GM12878 (cell line): ENCODE measurements around the gene C4orf51. TPM values are rescaled to one million over a fixed set of nuclear protein-coding genes. Genes with fewer than 3 reads are reported as not detected.

Source experiments
- ATAC-seq: fragments of 200-7000 bp; cut with Tn5 transposase; 3 replicates; pipeline ENCODE4 v1.9.1; 2020; ENCODE audit warnings: mild to moderate bottlenecking, moderate library complexity
- Bru-seq: library from RNA; stranded (reverse); fragments of 400-500 nt; gene quantifications from one replicate; lab custom pipeline; 2021; lab: Mats Ljungman, UMichigan
- BruChase-seq, 2 experiments: library from RNA; stranded (reverse); fragments of 400-500 nt; gene quantifications; one replicate each; lab custom pipeline; 2021; lab: Mats Ljungman, UMichigan
- BruUV-seq: library from RNA; stranded (reverse); fragments of 400-500 nt; replicated peaks from 2 replicates; lab custom pipeline; 2021; lab: Mats Ljungman, UMichigan
- CTCF ChIA-PET: fragments of 300-600 bp; sonication (Branson Sonifier 250); formaldehyde crosslinking; extraction: SDS; loops from one replicate; lab custom pipeline; 2021; ENCODE audit warnings: inconsistent platforms; lab: Yijun Ruan, JAX
- POLR2A ChIA-PET: fragments of 350-600 bp; formaldehyde crosslinking; extraction: SDS; loops from one replicate; lab custom pipeline; 2021; ENCODE audit warnings: inconsistent platforms; lab: Charles Lee
- RAD21 ChIA-PET: fragments of 300-600 bp; sonication (Branson Sonifier 250); formaldehyde crosslinking; loops from one replicate; lab custom pipeline; 2023; ENCODE audit warnings: antibody characterized with exemption; ENCODE audit not compliant: unreplicated experiment; lab: Charles Lee
- SMC1A ChIA-PET: fragments of 300-600 bp; sonication (Branson Sonifier 250); formaldehyde crosslinking; loops from one replicate; lab custom pipeline; 2023; ENCODE audit not compliant: unreplicated experiment, uncharacterized antibody; lab: Charles Lee
- DNase-seq: peaks from one replicate; pipeline ENCODE4 v3.0.0-alpha.2; 2011; ENCODE audit warnings: low read depth, low spot score
- FAIRE-seq: peaks from 3 replicates; lab custom pipeline; 2011; peaks lifted over from hg19 to GRCh38; lab: Jason Lieb, UNC
- H2AFZ ChIP-seq: 2 replicates; pipeline ENCODE4 v1.6.0; 2011; ENCODE audit warnings: low read depth, low read length, control low read depth; ENCODE audit not compliant: control insufficient read depth
- H3K27ac ChIP-seq: 2 replicates; pipeline ENCODE4 v1.5.1; 2011; ENCODE audit warnings: control low read depth; ENCODE audit not compliant: control insufficient read depth, insufficient read depth
- H3K27me3 ChIP-seq, 2 experiments: replicated peaks in 1 of 2; 2 replicates each; pipeline versions ENCODE4 v1.6.0 to v1.6.1; 2011; ENCODE audit warnings: low read length in 1 of 2; ENCODE audit not compliant: control insufficient read depth in 2 of 2, insufficient read depth in 2 of 2
- H3K36me3 ChIP-seq, 2 experiments: 2 replicates each; pipeline ENCODE4 v1.5.1; 2011; ENCODE audit warnings: low read length in 1 of 2; ENCODE audit not compliant: control insufficient read depth in 2 of 2, insufficient read depth in 2 of 2
- H3K4me1 ChIP-seq: 2 replicates; pipeline ENCODE4 v1.6.1; 2011; ENCODE audit warnings: mild to moderate bottlenecking, low read length, moderate library complexity, mixed read lengths; ENCODE audit not compliant: control insufficient read depth, insufficient read depth
- H3K4me2 ChIP-seq: 2 replicates; pipeline ENCODE4 v1.6.0; 2011; ENCODE audit warnings: control low read depth; ENCODE audit not compliant: control insufficient read depth, insufficient read depth
- H3K4me3 ChIP-seq: fragments of 200-600 bp; sonication (generic); 2 replicates; pipeline ENCODE4 v1.5.1; 2016
- H3K79me2 ChIP-seq: 2 replicates; pipeline ENCODE4 v1.6.0; 2011; ENCODE audit warnings: low read length; ENCODE audit not compliant: control insufficient read depth, insufficient read depth
- H3K9ac ChIP-seq: 2 replicates; pipeline ENCODE4 v1.8.0; 2011; ENCODE audit warnings: low read length, control low read depth, mixed read lengths; ENCODE audit not compliant: control insufficient read depth, insufficient read depth
- H3K9me3 ChIP-seq: replicated peaks from 3 replicates; pipeline ENCODE4 v1.5.1; 2011; ENCODE audit warnings: mild to moderate bottlenecking, low read length; ENCODE audit not compliant: control insufficient read depth, insufficient read depth
- H4K20me1 ChIP-seq: 2 replicates; pipeline ENCODE4 v1.6.0; 2011; ENCODE audit not compliant: control insufficient read depth, insufficient read depth
- BHLHE40 ChIP-seq, 2 experiments: fragments of 450-650 bp in 1 of 2; IDR thresholded peaks; 2 replicates each; pipeline ENCODE4 v1.6.1; 2011 to 2017; ENCODE audit warnings: low read depth in 2 of 2, borderline replicate concordance in 1 of 2, improper control_type of control experiment in 1 of 2, low read length in 1 of 2, mild to moderate bottlenecking in 1 of 2
- E2F4 ChIP-seq: IDR thresholded peaks from 2 replicates; pipeline ENCODE4 v1.6.1; 2012; ENCODE audit warnings: low read depth, low read length, improper control_type of control experiment
- E4F1 ChIP-seq: fragments of 450-650 bp; IDR thresholded peaks from 2 replicates; pipeline ENCODE4 v1.6.1; 2018; ENCODE audit warnings: borderline replicate concordance, mild to moderate bottlenecking; ENCODE audit not compliant: partially characterized antibody
- GATAD2B ChIP-seq: fragments of 450-650 bp; conservative IDR thresholded peaks from 2 replicates; pipeline ENCODE4 v1.6.1; 2017; ENCODE audit warnings: low read depth, mild to moderate bottlenecking, moderate library complexity
- IKZF2 ChIP-seq, 2 experiments: fragments of 450-650 bp; IDR thresholded peaks; 2 replicates each; pipeline ENCODE4 v1.6.1; 2017; ENCODE audit warnings: mild to moderate bottlenecking in 2 of 2, moderate library complexity in 2 of 2
- IRF4 ChIP-seq: IDR thresholded peaks from 2 replicates; pipeline ENCODE4 v1.6.1; 2011; ENCODE audit warnings: low read depth, low read length
- MEF2B ChIP-seq: fragments of 450-650 bp; IDR thresholded peaks from 2 replicates; pipeline ENCODE4 v1.6.1; 2018; ENCODE audit warnings: mild to moderate bottlenecking, moderate library complexity; ENCODE audit not compliant: partially characterized antibody, poor library complexity, severe bottlenecking
- NR2F1 ChIP-seq: fragments of 450-650 bp; conservative IDR thresholded peaks from 2 replicates; pipeline ENCODE4 v1.6.1; 2017; ENCODE audit warnings: mild to moderate bottlenecking
- SMARCA5 ChIP-seq: fragments of 450-650 bp; IDR thresholded peaks from 2 replicates; pipeline ENCODE4 v1.6.1; 2017; ENCODE audit warnings: mild to moderate bottlenecking
- TARDBP ChIP-seq: IDR thresholded peaks from 2 replicates; pipeline ENCODE4 v1.6.1; 2016; ENCODE audit warnings: borderline replicate concordance
- TBL1XR1 ChIP-seq: IDR thresholded peaks from 2 replicates; pipeline ENCODE4 v1.6.1; 2012; ENCODE audit warnings: low read depth, low read length, improper control_type of control experiment
- ZBED1 ChIP-seq: IDR thresholded peaks from 2 replicates; pipeline ENCODE4 v1.6.1; 2016; ENCODE audit warnings: borderline replicate concordance
- ZNF207 ChIP-seq: fragments of 450-650 bp; IDR thresholded peaks from 2 replicates; pipeline ENCODE4 v1.6.1; 2014; ENCODE audit warnings: antibody characterized with exemption, mild to moderate bottlenecking, borderline replicate concordance
- ZNF217 ChIP-seq: fragments of 450-650 bp; IDR thresholded peaks from 2 replicates; pipeline ENCODE4 v1.6.1; 2017; ENCODE audit warnings: antibody characterized with exemption, mild to moderate bottlenecking
- WGBS: methylation state at CpG from one replicate; pipeline ENCODE4 v1.1.6; 2016; ENCODE audit warnings: low lambda C conversion rate; ENCODE audit not compliant: insufficient replicate concordance, insufficient coverage; ENCODE audit errors: missing lambda C conversion rate; 5-methylcytosine and 5-hydroxymethylcytosine counted together
- in situ Hi-C: fragments of 300-500 bp; cut with MboI; formaldehyde crosslinking; loops from 9 replicates; pipeline ENCODE4 v1.14.3; 2018; ENCODE audit warnings: mixed read lengths
- intact Hi-C: fragments of 100-400 bp; cut with micrococcal nuclease; formaldehyde crosslinking; loops from one replicate; pipeline ENCODE4 v1.14.2; 2022; ENCODE audit not compliant: unreplicated experiment
- long read RNA-seq, 2 experiments: library from polyadenylated mRNA; unstranded; transcript quantifications; one replicate each; pipeline ENCODE4 v2.0.0, GENCODE V29; 2019 to 2020
- polyA minus RNA-seq, 3 experiments: library from RNA; depleted of rRNA, polyadenylated mRNA; stranded (reverse); fragments of >200 nt; gene quantifications; 2 replicates each; pipeline ENCODE4 v1.2.3, GENCODE V29; 2011
- polyA plus RNA-seq, 11 experiments: library from polyadenylated mRNA; depleted of rRNA in 4 of 11; unstranded in 6 of 11; stranded (reverse) in 5 of 11; fragments of >200 nt; fragmentation: Nextera tagmentation in 4 of 11; fragmentation: Illumina TruSeq in 1 of 11; extraction: Ambion mirVana in 4 of 11; extraction: Trizol in 1 of 11; gene quantifications; 1 replicate in 1 of 11; 2 replicates in 10 of 11; pipeline versions ENCODE4 v1.2.1 to v1.2.3, GENCODE V29; 2011 to 2016; ENCODE audit warnings: inconsistent platforms in 2 of 11, missing spikeins in 2 of 11, low read depth in 1 of 11
- total RNA-seq, 4 experiments: library from RNA; depleted of rRNA in 3 of 4; stranded (reverse); fragments of >200 nt in 3 of 4; fragmentation: Illumina TruSeq in 1 of 4; extraction: Trizol in 1 of 4; gene quantifications; 2 replicates each; pipeline versions ENCODE4 v1.2.1 to v1.2.3, GENCODE V29; 2013 to 2021
- TF ChIP-seq, protein P1 (sequence below): fragments of 450-650 bp; IDR thresholded peaks from 2 replicates; pipeline ENCODE4 v1.6.1; 2016; ENCODE audit warnings: mild to moderate bottlenecking
- TF ChIP-seq, protein P2 (sequence below): IDR thresholded peaks from 2 replicates; pipeline ENCODE4 v1.6.1; 2011; ENCODE audit warnings: borderline replicate concordance, low read depth, mild to moderate bottlenecking, moderate library complexity, low read length; ENCODE audit not compliant: insufficient read depth, poor library complexity, severe bottlenecking

The C4orf51 gene
- not detected in 2 replicates for total RNA-seq (2013; cell fraction: nucleolus; rRNA removed)
- total RNA-seq (2014; rRNA removed) = not detected in 2 replicates
- not detected in 2 replicates for total RNA-seq (2014; rRNA removed; fragmentation: Illumina TruSeq; extraction: Trizol)
- total RNA-seq (2021) = not detected in 2 replicates
- not detected for polyA plus RNA-seq (2011; ENCODE audit: low read depth)
- polyA plus RNA-seq (2011; rRNA removed) = not detected in 2 replicates
- not detected in 2 replicates for polyA plus RNA-seq (2011; cell fraction: cytosol; rRNA removed)
- polyA plus RNA-seq (2011; cell fraction: nucleus; rRNA removed) = not detected in 2 replicates
- polyA plus RNA-seq (2012) = not detected in 2 replicates
- polyA plus RNA-seq (2014; fragmentation: Illumina TruSeq; extraction: Trizol) = not detected in 2 replicates
- not detected for polyA plus RNA-seq (2014; fragmentation: Nextera tagmentation; extraction: Ambion mirVana)
- polyA plus RNA-seq (2014; rRNA removed) = not detected in 2 replicates
- not detected for polyA plus RNA-seq (2016; fragmentation: Nextera tagmentation; extraction: Ambion mirVana)
- polyA minus RNA-seq (2011; rRNA and poly(A)+ RNA removed) = not detected in 2 replicates
- polyA minus RNA-seq (2011; cell fraction: cytosol; rRNA and poly(A)+ RNA removed) = not detected in 2 replicates
- not detected in 2 replicates for polyA minus RNA-seq (2011; cell fraction: nucleus; rRNA and poly(A)+ RNA removed)
- Bru-seq, nascent RNA = percentile 7 among the genes with signal in this experiment
- percentile 10 among the genes with signal in this experiment for BruChase-seq, experiment 1, labeled RNA remaining after a 6-hour chase
- BruChase-seq, experiment 2, labeled RNA remaining after a 2-hour chase = percentile 20 among the genes with signal in this experiment
- long read RNA-seq, experiment 1 = 0 reads
- long read RNA-seq, experiment 2, partial matches to known transcripts = 0 of 6 reads
- long read RNA-seq, experiment 2, other reads (novel, unspliced or antisense) = 6 of 6 reads

GRCh38 chr4:145679991-145680455, at the start of gene C4orf51:
Gene C4orf51, plus strand, starts transcription at chr4:145680146. Its CDS starts 58 bp downstream, at chr4:145680204.
- ATAC-seq = no peak
- Histone ChIP-seq H4K20me1 (no peaks in the 10 kb centered on the region), H2AFZ (no peak within 1 kb of the TSS), H3K9ac (no peak within 1 kb of the TSS), H3K27ac (no peak within 1 kb of the TSS), H3K36me3 (no peaks in the 10 kb centered on the region), H3K27me3 (no peaks in the 10 kb centered on the region), H3K9me3 (no peaks in the 10 kb centered on the region), H3K4me3 (no peak within 1 kb of the TSS), H3K4me2 (no peak within 1 kb of the TSS), H3K4me1 (no peaks in the 10 kb centered on the region), H3K79me2 (no peaks in the 10 kb centered on the region)
- POLR2A ChIA-PET = no interaction called here
- no peak for DNase-seq
- WGBS = 59% methylated on average over 6 of the region's 6 CpGs
- no TSS peak for BruUV-seq
- in situ Hi-C loops (no loop called here), intact Hi-C loops (no loop called here)
- CTCF ChIA-PET = no interaction called here
- SMC1A ChIA-PET = interaction anchor here (0.8 kb wide), 1 partner anchor 9 kb away, joined by 3 read pairs; no protein-coding TSS in a partner anchor
- no peak for FAIRE-seq
- RAD21 ChIA-PET = no interaction called here
- no peak for TF ChIP-seq IRF4
- TF ChIP-seq TARDBP = no peak
- no peak for TF ChIP-seq NR2F1
- no peak for TF ChIP-seq ZNF207
- no peak for TF ChIP-seq E2F4
- no peak for TF ChIP-seq IKZF2 (IDR thresholded peaks at IDR 0.05)
- TF ChIP-seq, protein P1, sequence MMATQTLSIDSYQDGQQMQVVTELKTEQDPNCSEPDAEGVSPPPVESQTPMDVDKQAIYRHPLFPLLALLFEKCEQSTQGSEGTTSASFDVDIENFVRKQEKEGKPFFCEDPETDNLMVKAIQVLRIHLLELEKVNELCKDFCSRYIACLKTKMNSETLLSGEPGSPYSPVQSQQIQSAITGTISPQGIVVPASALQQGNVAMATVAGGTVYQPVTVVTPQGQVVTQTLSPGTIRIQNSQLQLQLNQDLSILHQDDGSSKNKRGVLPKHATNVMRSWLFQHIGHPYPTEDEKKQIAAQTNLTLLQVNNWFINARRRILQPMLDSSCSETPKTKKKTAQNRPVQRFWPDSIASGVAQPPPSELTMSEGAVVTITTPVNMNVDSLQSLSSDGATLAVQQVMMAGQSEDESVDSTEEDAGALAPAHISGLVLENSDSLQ = no peak
- TF ChIP-seq TBL1XR1 = no peak
- TF ChIP-seq ZNF217 = no peak
- no peak for TF ChIP-seq E4F1
- no peak for TF ChIP-seq ZBED1
- TF ChIP-seq GATAD2B = no peak
- TF ChIP-seq BHLHE40 (IDR thresholded peaks at IDR 0.05; ENCODE audit: borderline replicate concordance in 1 of 2, low read depth in 2 of 2, low read length in 1 of 2) = no peak
- TF ChIP-seq, protein P2, sequence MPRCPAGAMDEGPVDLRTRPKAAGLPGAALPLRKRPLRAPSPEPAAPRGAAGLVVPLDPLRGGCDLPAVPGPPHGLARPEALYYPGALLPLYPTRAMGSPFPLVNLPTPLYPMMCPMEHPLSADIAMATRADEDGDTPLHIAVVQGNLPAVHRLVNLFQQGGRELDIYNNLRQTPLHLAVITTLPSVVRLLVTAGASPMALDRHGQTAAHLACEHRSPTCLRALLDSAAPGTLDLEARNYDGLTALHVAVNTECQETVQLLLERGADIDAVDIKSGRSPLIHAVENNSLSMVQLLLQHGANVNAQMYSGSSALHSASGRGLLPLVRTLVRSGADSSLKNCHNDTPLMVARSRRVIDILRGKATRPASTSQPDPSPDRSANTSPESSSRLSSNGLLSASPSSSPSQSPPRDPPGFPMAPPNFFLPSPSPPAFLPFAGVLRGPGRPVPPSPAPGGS = no peak
- no peak for TF ChIP-seq SMARCA5
- no peak for TF ChIP-seq MEF2B
